ENCODE results near the gene MTFP1. TPM values are rescaled to one million over a fixed set of nuclear protein-coding genes. Genes with fewer than 3 reads are reported as not detected.

Gene MTFP1
- total and polyA plus RNA-seq, 2 of the 4 experiments (the other 2 are of a cell fraction): 7.3 to 7.7 TPM

DNA sequence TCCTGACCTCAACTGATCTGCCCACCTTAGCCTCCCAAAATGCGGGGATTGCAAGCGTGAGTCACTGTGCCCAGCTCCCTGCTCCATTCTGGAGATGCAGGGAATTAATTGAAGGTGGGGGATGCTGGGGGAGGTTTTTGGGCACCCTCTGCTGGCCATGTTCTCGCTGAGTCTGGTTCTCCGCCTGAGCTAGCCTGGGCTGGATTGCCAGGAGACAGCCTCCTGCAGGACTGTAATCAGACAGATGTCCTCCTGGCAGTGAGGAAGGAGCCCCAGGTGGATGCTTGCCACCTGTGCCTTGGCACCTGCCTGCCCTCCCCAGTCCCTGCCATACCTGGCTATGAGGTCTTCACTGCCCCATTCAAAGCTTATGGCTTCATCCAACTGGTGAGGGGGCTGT lies 5.4 kb downstream of the MTFP1 start:
- H3K27me3 ChIP-seq (ENCODE audit: control insufficient read depth, insufficient read depth, low read length): no peaks in the 10 kb centered on the region
- no peak overlapping the region for H2AFZ ChIP-seq (replicated peaks; ENCODE audit: low read length, poor library complexity)
- H3K56ac ChIP-seq (ENCODE audit: extremely low read depth, insufficient read depth, low read length): no peak overlapping the region
- in situ Hi-C loops (cut with MboI; ENCODE audit: low sequenced_read_pairs) (no loop called here), intact Hi-C loops (cut with micrococcal nuclease) (no loop called here), dilution Hi-C loops (cut with HindIII; ENCODE audit: low sequenced_read_pairs, unreplicated experiment) (no loop called here)
- H3K27ac ChIP-seq (ENCODE audit: insufficient read depth, low read length): no peak overlapping the region
- H3K79me1 ChIP-seq (ENCODE audit: low read depth in 1 of 2, low read length in 2 of 2): peaks cover 7 to 10% of the 10 kb centered on the region in 2 experiments; a peak in 3 of 4 replicates
- no peaks in the 10 kb centered on the region for H4K20me1 ChIP-seq (ENCODE audit: insufficient read depth, low read length)
- ChIA-PET CTCF (no interaction called here), POLR2A (ENCODE audit: unreplicated experiment) (no interaction called here)
- ATAC-seq (ENCODE audit: low read depth) (no peak), DNase-seq (no peak)
- WGBS, 2 experiments (ENCODE audit: extremely low coverage in 2 of 2, insufficient read length in 1 of 2): no CpG with 5 or more reads among the region's 4 CpGs
- no peaks in the 10 kb centered on the region for H3K4me1 ChIP-seq (ENCODE audit: control insufficient read depth, insufficient read depth, low read length)
- H3K4me3 ChIP-seq (ENCODE audit: insufficient read depth, low read depth, low read length): no peak overlapping the region
- no peak overlapping the region for H3K4me2 ChIP-seq (ENCODE audit: low read depth, low read length)
- no peak overlapping the region for H4K5ac ChIP-seq (ENCODE audit: low read depth, low read length)
- H2BK5ac ChIP-seq (ENCODE audit: low read depth, low read length, poor library complexity, severe bottlenecking): no peak overlapping the region
- no peak overlapping the region for H3K18ac ChIP-seq (ENCODE audit: low read depth, low read length)
- no peak overlapping the region for H2AK5ac ChIP-seq (ENCODE audit: low read depth, low read length)
- H2BK120ac ChIP-seq (ENCODE audit: low read depth, low read length): no peak overlapping the region
- TF ChIP-seq RCOR1 (IDR thresholded peaks at IDR 0.05; ENCODE audit: insufficient replicate concordance, low read length) (no peak), USF2 (IDR thresholded peaks at IDR 0.05; ENCODE audit: low read depth, low read length) (no peak), MXI1 (IDR thresholded peaks at IDR 0.05; ENCODE audit: borderline replicate concordance, low read depth, low read length) (no peak), RFX5 (IDR thresholded peaks at IDR 0.05; ENCODE audit: low read depth, low read length) (no peak), ELK1 (IDR thresholded peaks at IDR 0.05; ENCODE audit: borderline replicate concordance, low read depth, low read length) (no peak), CTCF (conservative IDR thresholded peaks at IDR 0.05; ENCODE audit: low read depth, low read length) (no peak), CEBPB (IDR thresholded peaks at IDR 0.05; ENCODE audit: low read depth, low read length) (no peak), MAZ (IDR thresholded peaks at IDR 0.05; ENCODE audit: borderline replicate concordance, low read depth, low read length) (no peak), POLR2A (IDR thresholded peaks at IDR 0.05; ENCODE audit: low read depth, low read length) (no peak), NFE2L2 (IDR thresholded peaks at IDR 0.05; ENCODE audit: low read depth, low read length) (no peak)
- H4K91ac ChIP-seq (ENCODE audit: insufficient read depth, low read depth, low read length): no peak overlapping the region
- H3K9ac ChIP-seq (ENCODE audit: low read depth, low read length): no peak overlapping the region
- H2AK9ac ChIP-seq (replicated peaks; ENCODE audit: low read depth, low read length, poor library complexity): no peak overlapping the region
- H3K4ac ChIP-seq (ENCODE audit: low read depth, low read length): no peak overlapping the region
- H3K9me1 ChIP-seq (ENCODE audit: insufficient read depth, low read length): peaks cover 3% of the 10 kb centered on the region; the same call in 1 of the 2 replicates
- BruUV-seq (replicated peaks): no TSS peak
- no peak overlapping the region for H3K23ac ChIP-seq (ENCODE audit: low read depth, low read length)
- H3K14ac ChIP-seq (replicated peaks; ENCODE audit: low read depth, low read length): no peak overlapping the region
- H3K36me3 ChIP-seq (ENCODE audit: control insufficient read depth, insufficient read depth, low read length): peaks cover 6% of the 10 kb centered on the region; the same call in 1 of the 2 replicates
- H2BK15ac ChIP-seq (ENCODE audit: low read depth, low read length): no peak overlapping the region
- no peak overlapping the region for H2BK20ac ChIP-seq (ENCODE audit: low read depth, low read length)
- H3K9me3 ChIP-seq (ENCODE audit: control insufficient read depth, insufficient read depth, low read length): no peaks in the 10 kb centered on the region
- no peak overlapping the region for H4K8ac ChIP-seq (ENCODE audit: low read depth in 2 of 2, low read length in 2 of 2)
